Measurements from ENCODE around the gene TBCE.

Gene TBCE

DNA sequence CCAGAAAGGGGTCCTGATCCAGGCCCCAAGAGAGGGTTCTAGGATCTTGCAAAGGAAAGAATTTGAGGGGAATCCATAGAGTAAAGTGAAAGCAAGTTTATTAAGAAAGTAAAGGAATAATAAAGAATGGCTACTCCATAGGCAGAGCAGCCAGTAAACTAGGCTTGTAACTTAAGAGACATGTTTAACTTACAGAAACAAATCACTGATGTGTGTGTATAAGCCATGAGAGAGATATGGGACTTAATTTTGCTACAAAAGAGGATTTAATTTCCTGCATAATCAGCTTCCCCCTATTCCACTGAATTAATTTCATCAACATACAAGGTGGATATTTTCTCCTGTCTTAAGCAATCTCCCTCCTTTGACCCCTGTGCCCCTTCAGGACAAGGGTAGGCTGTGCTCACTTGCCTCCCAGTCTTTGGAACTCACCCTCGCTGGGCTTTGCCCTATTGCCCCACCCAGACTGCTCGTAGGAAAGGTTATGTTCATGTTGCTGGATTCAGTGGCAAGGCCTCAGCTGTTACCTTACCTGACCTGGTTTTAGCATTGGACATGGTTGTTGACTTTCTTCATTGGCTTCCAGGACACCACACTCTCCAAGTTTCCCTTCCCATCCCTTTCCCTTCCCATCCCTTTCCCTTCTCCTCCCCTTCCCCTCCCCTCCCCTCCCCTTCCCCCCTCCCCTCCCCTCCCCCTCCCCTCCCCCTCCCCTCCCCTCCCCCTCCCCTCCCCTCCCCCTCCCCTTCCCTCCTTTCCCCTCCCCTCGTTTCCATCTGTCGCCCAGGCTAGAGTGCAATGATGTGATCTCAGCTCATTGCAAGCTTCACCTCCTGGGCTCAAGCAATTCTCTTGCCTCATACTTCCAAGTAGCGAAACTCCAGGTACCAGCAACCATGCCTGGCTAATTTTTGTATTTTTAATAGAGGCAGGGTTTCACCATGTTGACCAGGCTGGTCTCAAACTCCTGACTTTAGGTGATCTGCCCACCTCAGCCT is 44.6 kb downstream of the TBCE start:
- DNase-seq (ENCODE audit: low spot score): peak; percentile 17

DNA sequence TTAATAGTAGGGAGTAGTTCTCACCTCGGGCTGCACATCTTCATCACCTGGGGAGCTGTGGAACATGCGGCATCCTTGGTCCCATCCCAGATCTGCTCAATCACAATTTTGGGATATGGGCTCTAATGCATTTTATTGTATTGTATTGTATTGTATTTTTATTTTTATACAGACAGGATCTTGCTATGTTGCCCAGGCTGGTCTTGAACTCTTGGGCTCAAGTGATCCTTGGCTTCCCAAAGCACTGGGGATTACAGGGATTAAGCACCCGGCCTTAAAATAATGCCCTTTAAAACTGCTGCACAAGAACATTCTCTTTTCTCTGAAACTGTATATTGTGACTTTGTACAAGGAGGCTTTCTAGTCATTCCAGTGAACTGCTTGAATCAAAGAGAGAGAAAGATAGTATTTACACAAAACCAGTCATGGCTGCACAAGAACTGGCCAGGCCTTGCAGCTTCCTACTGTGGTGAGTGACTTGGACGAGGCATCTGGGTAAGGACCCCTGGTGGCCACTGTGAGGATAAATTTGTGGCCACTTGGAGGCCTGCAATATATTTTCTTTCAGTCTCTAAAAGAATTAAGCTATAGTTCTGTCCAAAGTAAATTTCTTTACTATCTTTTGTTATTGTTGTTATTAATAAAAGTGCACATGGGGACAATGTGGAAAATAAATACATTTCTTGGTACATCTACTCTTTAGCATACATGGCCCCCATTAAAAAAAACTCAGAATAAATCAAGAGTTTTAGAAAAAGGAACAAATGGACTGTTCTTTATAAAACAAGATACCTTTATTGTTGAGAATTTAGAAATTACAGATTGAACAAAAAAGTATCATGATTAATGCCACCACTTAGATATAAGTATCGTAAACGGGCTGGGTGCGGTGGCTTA is 48.0 kb downstream of the TBCE start:
- DNase-seq (ENCODE audit: low spot score): peak; percentile 67

DNA sequence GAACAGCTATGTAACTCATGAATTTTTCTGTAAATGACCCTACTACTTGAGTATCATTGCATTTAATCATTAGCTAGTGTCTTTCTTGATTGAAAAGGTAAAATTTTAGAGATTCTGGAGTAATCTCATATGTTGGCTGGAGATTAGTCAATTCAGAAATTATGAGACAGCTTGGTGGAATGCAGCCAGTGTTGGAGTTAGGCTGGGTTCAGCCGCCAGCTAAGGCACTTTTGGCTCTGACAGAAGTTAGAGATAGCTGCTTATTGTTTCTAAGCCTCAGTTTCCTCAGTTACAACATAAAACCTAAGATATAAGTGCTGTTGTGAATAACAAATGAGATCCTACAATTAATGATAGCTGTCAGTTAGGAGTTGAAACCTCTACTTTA is 49.4 kb downstream of the TBCE start:
- no peak for DNase-seq (ENCODE audit: low spot score)

DNA sequence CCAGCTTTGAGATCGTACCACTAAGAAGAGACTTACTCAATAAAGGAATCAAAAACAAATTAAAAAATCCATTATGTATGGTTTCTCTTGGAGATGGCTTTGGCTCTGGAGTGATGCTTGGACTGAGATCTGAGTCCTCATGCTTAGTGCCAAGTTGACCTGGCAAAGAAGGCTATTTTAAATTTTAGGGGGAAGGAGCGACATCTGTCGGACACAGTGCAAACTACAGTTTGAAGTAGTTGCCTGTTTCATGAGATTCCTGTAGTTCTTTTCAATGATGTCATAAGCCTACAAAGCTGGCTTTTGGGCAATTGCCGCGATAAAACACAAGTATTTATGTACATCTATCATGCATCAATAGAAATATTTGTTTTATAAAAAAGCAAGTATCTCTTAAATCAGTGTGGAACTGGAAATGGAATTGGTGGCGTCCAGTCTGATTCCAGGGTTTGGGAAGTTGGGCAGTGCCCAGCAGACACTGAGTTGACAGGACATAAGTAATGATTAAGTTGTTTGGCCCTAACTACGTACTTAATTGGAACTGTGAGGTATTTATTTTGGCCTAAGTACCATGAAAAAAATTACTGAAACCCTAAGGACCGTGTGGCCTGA is 50.0 kb downstream of the TBCE start:
- peak; percentile 54 for DNase-seq (ENCODE audit: low spot score)

DNA sequence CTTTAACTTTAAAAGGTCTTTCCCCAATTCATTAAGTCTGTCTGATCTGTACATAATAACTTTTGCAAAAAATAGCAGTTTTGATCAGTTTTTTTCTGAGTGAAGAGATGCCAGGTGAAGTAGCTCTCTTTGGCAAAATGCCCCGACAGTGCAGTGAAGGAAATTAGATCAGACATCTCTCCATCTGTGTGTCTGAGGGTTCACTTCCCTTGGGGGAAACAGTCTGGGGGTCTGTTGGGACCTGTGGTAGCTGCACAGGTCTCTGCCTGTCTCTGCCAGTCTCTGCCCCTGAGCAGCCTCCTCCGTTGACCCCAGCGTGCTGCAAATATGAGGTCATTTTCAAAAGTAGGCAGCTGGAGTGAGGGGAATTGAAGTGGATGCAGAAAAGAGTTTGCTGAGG is 54.5 kb downstream of the TBCE start:
- no peak for DNase-seq (ENCODE audit: low spot score)

DNA sequence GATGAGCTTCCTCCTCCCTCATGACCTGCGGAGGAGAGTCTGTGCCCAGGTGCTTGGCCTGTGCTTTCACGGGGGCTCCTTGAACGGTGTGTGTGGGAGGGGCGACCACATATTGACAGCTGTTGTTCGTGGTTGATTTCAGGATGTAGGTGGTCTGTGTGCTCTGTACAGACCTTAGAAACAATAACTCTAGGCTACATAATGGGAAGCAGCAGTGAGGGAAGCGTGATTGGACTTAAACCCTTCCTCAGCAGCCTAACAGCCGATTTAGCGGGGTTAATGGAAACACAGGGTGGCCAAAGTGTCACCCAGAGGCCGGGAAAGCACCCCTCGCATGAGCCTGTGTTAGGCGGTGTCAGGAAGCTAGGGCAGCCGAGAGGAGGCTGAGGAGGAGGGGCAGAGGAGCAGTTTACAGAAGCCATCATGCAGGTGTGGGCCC is 56.0 kb downstream of the TBCE start:
- no peak for DNase-seq (ENCODE audit: low spot score)

DNA sequence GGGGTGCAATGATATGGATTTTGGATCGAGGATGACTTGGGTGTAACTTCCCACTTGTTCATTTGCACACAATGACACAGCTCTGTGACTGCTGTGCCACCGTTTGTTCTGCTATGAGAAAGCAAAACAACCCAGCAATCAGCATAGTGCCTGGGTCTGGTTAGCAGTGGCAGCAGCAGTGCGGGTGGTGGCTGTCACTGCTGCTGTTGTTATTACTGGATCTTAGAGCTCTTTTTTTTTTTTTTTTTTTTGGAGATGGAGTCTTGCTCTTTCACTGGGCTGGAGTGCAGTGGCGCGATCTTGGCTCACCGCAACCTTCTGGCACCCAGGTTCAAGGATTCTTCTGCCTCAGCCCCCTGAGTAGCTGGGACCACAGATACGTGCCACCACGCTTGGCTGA is 56.9 kb downstream of the TBCE start:
- no peak for DNase-seq (ENCODE audit: low spot score)

DNA sequence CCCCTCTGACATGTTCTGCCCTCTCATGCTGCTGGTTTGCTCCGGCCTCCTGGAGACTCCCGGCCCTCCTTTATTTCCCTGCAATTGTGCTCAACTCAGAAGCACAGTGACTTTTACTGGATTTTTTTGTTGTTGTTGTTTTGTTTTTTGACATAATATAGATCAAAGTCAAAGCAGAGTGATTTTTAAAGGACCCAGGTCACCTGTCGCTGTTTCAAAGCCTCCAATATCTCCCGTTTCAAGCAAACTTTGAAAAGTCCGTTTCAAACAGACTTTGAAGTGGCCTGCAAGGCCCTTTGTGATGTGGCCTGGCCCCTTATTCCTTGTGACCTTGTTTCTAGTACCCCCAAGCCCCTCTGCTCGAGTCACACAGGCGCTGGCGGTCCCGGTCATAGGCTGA is 58.1 kb downstream of the TBCE start:
- DNase-seq (ENCODE audit: low spot score): no peak

DNA sequence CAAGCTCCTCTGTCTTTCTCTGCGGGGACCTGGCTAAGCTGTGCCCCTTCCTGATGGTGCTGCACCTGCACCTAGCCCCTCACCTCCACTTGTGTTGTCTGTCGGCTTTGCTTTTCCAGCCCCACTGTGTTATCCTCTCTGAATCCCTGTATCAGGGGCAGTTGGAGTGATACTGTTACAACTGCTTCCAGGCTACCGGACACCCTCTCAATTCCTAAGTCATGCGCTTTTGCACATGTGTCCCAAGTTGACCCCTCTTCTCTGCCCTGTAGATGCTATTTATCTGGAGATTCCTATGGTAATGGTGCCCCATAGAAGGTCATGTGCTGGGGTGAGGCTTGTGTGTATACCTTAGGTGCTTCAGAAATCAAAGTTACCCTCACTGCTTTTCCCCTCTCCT is 58.9 kb downstream of the TBCE start:
- DNase-seq (ENCODE audit: low spot score): no peak

DNA sequence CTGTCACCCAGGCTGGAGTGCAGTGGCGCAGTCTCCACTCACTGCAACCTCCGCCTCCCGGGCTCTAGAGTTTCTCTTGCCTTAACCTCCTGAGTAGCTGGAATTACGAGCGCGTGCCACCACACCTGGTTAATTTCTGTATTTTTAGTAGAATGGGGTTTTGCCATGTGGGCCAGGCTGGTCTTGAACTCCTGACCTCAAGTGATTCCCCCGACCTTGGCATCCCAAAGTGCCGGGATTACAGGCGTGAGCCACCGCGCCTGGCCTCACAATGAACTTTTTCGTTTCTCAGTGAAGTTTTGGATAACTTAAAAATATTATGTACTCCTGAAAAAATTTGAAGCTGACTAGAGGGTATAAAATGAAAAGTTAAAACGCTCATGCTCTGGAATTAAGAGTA is 59.5 kb downstream of the TBCE start:
- DNase-seq (ENCODE audit: low spot score): no peak

DNA sequence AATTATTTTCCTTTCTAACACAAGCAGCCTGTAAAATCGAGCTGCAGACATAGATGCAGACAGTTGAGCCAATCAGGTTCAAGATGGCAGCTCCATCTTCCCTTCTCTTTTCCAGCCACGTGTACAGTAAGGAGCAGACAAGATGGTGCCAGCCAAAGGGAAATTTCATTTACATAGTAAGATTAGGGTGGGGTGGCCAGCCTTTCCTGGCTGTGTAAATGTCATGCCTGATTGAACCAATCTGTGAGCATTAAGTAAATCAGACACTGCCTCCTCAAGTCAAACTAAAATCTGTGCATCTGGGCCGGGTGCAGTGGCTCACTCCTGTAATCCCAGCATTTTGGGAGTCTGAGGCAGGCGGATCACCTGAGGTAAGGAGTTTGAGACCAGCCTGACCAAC is 60.2 kb downstream of the TBCE start:
- no peak for DNase-seq (ENCODE audit: low spot score)

DNA sequence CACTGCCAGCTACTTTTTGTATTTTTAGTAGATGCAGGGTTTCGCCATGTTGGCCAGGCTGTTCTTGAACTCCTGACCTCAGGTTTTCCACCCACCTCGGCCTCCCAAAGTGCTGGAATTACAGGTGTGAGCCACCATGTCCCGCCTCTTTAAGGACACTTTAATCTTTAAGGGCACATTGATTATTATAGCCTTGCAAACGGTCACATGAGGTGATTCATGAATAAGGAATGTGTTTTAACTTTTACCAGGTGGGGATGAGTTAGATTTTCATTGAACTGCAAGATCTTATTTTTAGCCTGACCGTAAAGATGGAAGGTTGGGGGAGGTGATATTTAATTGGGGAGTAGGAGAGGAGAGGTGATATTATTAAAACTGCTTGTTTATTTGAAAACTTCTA is 61.9 kb downstream of the TBCE start:
- no peak for DNase-seq (ENCODE audit: low spot score)

DNA sequence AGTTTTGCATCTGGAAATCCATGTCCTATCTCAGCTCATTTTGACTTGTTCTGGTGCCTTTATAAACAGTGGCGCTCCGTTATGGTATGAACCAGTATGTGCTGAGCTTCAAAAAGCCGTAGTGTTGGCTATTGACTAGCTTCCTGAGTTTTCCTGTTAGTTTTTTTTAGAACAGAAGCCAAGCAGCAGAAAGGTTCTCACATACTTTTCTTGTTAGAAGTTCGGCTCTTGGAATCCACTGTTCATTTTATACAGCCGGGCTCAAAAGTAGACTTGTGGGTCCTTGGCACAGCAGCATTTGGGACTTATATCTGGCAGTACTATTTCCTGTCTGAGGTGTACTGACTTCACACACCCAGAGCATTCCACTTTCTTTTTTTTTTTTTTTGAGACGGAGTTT is 63.8 kb downstream of the TBCE start:
- DNase-seq (ENCODE audit: low spot score): no peak

DNA sequence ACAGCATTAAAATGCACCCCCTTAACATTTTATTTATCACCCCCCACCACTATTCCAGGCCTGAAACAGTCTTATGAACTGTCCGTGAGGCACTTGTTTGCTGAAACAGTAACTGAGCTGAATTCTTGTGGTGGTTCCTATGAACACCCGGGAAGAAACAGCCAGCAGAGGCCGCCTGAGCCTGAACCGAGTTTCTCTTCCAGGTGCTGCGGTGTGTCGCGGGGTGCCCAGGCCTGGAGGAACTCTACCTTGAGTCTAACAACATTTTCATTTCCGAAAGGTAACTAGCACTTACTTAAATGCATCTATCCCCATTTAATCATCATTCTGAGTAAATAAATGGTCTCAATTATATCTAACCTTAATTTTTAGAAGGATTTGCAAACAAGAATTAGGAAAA is 66.8 kb downstream of the TBCE start:
- DNase-seq (ENCODE audit: low spot score): no peak

DNA sequence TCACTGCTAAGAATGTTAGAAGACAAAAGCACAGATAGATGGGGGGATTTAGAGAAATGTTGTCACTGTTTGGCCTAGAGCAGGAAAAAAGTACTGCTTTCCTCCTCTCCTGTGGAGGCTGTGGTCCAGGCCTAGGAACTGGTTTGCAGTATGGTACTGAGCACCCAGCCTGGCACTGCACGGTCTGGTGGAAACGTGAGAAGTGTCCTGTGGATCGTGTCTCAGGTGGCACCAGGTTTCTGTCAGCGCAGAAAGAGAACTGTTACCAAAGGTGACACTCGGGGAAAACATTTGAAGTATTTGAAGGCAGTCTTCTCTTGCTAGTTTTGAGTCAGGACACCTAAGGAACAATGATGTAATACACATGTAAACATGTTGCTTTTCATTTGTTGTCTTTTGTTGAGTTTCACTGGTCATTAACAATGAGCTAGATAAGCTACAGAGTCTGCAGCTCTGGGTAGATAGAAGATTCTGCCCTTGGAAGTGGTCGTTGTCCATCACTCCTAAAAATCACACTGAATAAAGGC is 74.0 kb downstream of the TBCE start:
- DNase-seq (ENCODE audit: low spot score): no peak

DNA sequence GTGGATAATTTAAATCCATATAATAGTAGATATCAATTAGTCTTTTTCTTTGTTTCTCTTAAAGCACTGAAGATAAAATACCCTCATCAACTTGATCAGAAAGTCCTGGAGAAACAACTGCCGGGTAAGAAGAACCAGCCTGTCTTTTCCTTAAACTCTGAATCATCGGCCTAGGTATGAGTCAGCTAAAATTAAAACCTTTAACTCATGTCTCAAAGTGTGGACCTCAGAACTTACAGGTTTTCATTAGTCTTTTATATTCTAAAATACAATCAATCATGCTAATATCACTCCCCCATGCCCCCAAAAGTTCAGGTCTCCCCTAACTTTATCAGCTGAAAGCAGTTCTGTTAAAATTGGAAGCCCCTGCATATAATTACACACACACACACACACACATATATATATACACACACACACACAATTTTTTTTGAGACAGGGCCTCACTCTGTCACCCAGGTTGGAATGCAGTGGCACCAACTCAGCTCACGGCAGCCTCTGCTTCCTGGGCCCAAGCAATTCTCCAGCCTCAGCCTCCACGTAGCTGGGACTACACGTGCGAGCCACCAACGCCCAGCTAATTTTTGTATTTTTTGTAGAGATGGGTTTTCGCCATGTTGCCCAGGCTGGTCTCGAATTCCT is 75.7 kb downstream of the TBCE start:
- peak; percentile 9 for DNase-seq (ENCODE audit: low spot score)

DNA sequence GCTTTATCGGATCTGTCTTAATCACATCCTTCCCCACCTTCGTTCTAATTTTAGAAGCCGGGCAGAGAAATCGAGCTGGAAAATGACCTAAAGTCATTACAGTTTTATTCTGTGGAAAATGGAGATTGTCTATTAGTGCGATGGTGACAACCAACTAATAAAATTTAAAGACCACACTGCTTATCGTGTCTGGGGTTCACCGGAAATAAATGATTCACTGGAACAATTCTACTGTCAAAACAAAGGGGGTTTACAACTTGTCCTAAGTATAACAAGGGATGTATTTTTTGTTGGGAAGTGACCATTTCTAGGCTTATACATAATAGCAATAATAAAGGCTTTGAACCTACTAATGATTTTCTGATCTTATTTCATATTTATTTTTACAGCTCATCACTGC is 81.4 kb downstream of the TBCE start:
- no peak for DNase-seq (ENCODE audit: low spot score)

DNA sequence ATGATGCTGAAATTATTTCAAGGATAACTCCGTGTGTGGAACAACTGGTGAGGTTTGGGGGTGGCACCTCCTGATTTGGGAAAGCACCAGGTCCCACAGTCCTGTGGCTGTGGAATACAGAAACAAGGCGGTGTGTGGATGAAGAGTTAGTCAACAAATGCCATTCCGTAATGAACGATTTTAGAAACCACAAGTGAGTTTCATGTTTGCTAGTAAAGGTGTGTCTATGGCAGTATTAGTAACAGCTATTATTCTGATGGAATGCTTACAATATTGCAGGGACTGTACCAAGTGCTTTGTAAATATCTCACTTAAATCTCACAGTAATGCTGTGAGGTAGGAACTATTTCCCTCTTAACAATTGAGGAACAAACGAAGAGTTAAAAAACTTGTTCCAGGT is 83.2 kb downstream of the TBCE start:
- no peak for DNase-seq (ENCODE audit: low spot score)

DNA sequence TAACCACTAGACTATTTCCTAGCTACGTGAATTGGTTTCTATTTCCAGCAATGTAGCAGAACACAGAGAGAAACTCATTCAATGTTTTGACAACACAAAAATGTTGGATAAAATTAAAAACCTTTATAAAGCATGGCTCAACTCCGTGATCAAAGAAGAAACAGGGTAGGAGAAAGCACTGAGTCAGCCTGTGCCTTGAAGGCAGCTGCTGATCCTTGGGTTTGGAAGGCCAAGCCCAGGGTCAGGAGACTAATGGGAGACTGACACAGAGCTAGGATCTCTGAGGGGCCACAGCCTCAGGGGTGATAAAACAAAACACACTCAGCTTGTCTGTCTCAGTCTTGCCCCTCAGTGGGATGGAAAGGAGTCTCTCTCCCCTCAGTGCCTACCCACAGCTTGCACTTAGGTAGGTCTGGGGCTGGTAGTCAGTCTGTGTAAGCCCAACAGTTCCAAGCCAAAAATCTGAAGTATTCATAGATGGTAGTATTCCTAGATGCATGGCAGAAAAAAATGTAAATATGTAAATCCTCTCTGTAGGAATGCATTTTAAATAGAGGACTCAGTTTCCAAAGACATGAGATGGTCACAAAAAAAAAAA is 83.8 kb downstream of the TBCE start:
- DNase-seq (ENCODE audit: low spot score): no peak

DNA sequence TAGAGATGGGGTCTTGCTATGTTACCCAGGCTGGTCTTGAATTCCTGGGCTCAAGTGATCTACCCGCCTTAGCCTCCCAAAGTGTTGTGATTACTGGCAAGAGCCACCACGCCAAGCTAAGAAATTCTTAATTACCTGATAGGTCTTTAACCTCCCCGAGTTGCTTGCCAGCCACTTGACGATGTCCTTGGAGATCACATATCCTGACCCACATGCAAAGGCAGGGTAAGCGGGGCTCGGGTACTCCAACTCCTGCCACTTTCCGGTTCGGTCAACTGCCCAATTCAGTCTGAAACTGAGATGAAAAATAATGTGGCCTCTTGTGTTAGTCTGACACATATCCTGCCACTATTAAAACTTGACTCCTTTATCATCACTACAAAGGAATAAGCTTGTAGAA is 86.8 kb downstream of the TBCE start:
- DNase-seq (ENCODE audit: low spot score): no peak

DNA sequence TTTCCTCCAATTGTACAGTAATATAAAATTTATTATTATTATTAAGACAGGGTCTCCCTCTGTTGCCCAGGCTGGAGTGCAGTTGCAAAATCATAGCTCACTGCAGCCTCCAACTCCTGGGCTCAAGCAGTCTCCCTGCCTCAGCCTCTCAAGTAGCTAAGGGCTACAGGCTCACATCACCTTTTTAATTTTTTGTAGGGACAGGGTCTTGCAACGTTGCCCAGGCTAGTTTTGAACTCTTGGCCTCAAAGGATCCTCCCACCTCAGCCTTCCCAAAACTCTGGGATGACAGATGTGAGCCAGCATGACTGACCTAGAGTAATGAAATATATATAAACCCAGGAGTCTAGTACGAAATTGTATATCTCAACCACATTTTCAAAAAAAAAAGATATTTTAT is 87.9 kb downstream of the TBCE start:
- DNase-seq (ENCODE audit: low spot score): no peak
